PC-3 (cell line): ENCODE results near the gene UMODL1. TPM values are rescaled to one million over a fixed set of nuclear protein-coding genes. Genes with fewer than 3 reads are reported as not detected.

Experiments
- ATAC-seq: fragments of 200-7000 bp; cut with Tn5 transposase; 2 replicates; pipeline ENCODE4 v1.9.1; 2020; ENCODE audit warnings: mild to moderate bottlenecking, moderate library complexity
- BruUV-seq: library from RNA; stranded (reverse); fragments of 400-500 nt; replicated peaks from 2 replicates; lab custom pipeline; 2021; lab: Mats Ljungman, UMichigan
- CTCF ChIA-PET: fragments of 300-600 bp; sonication (Branson Sonifier 250); formaldehyde crosslinking; loops from one replicate; lab custom pipeline; 2022; ENCODE audit warnings: antibody characterized with exemption; lab: Charles Lee
- POLR2A ChIA-PET: fragments of 300-600 bp; sonication (Branson Sonifier 250); formaldehyde crosslinking; loops from one replicate; lab custom pipeline; 2022; ENCODE audit warnings: antibody characterized with exemption; ENCODE audit not compliant: unreplicated experiment; lab: Charles Lee
- DNase-seq: peaks from one replicate; pipeline ENCODE4 v3.0.0-alpha.2; 2015
- H2AFZ ChIP-seq: fragments of 300-600 bp; sonication (generic); 2 replicates; pipeline ENCODE4 v1.6.0; 2016; ENCODE audit warnings: antibody characterized with exemption, low read length
- H3F3A ChIP-seq: fragments of 300-600 bp; sonication (generic); one replicate; pipeline ENCODE4 v1.6.0; 2017; ENCODE audit warnings: antibody characterized with exemption, low read length, control low read depth, mild to moderate bottlenecking; ENCODE audit not compliant: unreplicated experiment
- H3K27ac ChIP-seq: fragments of 300-600 bp; sonication (generic); 2 replicates; pipeline ENCODE4 v1.5.1; 2016; ENCODE audit warnings: mild to moderate bottlenecking, low read length
- H3K27me3 ChIP-seq: fragments of 300-600 bp; sonication (generic); 2 replicates; pipeline ENCODE4 v1.6.1; 2016; ENCODE audit warnings: low read length, mixed read lengths
- H3K36me3 ChIP-seq: fragments of 300-600 bp; sonication (generic); 2 replicates; pipeline ENCODE4 v1.6.1; 2016; ENCODE audit warnings: low read depth, mixed run types, low read length, mixed read lengths
- H3K4me1 ChIP-seq: fragments of 300-600 bp; sonication (generic); 2 replicates; pipeline ENCODE4 v1.5.1; 2016; ENCODE audit warnings: low read length; ENCODE audit not compliant: insufficient read depth
- H3K4me2 ChIP-seq: fragments of 300-600 bp; sonication (generic); 2 replicates; pipeline ENCODE4 v1.6.0; 2016; ENCODE audit warnings: low read length
- H3K4me3 ChIP-seq: fragments of 300-600 bp; sonication (generic); 2 replicates; pipeline ENCODE4 v1.5.1; 2016; ENCODE audit warnings: mild to moderate bottlenecking, low read length, mixed read lengths
- H3K79me2 ChIP-seq: fragments of 300-600 bp; sonication (generic); 2 replicates; pipeline ENCODE4 v1.6.1; 2017; ENCODE audit warnings: low read length, mixed read lengths
- H3K9ac ChIP-seq: fragments of 300-600 bp; sonication (generic); 2 replicates; pipeline ENCODE4 v1.6.0; 2016; ENCODE audit warnings: mild to moderate bottlenecking, low read length
- H3K9me2 ChIP-seq: fragments of 300-600 bp; sonication (generic); replicated peaks from 2 replicates; pipeline ENCODE4 v1.6.1; 2016; ENCODE audit warnings: mixed run types, low read length, mixed read lengths
- H3K9me3 ChIP-seq: fragments of 300-600 bp; sonication (generic); 2 replicates; pipeline ENCODE4 v1.6.1; 2016; ENCODE audit warnings: low read length, mixed read lengths
- H4K20me1 ChIP-seq: fragments of 300-600 bp; sonication (generic); 2 replicates; pipeline ENCODE4 v1.6.1; 2016; ENCODE audit warnings: low read length, mixed read lengths
- EZH2 ChIP-seq: fragments of 300-600 bp; sonication (generic); IDR thresholded peaks from one replicate; pipeline ENCODE4 v1.6.1; 2017; ENCODE audit warnings: antibody characterized with exemption, mild to moderate bottlenecking, low read length; ENCODE audit not compliant: unreplicated experiment
- EZH2phosphoT487 ChIP-seq: fragments of 300-600 bp; sonication (generic); IDR thresholded peaks from 2 replicates; pipeline ENCODE4 v1.6.1; 2018; ENCODE audit warnings: mild to moderate bottlenecking, antibody characterized with exemption, low read length, borderline replicate concordance
- intact Hi-C: fragments of 100-400 bp; cut with micrococcal nuclease; formaldehyde crosslinking; loops from 2 replicates; pipeline ENCODE4 v1.9.0; 2023
- total RNA-seq: library from RNA; depleted of rRNA; stranded (reverse); fragments of >200 nt; gene quantifications from 2 replicates; pipeline ENCODE4 v1.2.3, GENCODE V29; 2014
- TF ChIP-seq, protein P1 (sequence below): fragments of 300-600 bp; sonication (generic); conservative IDR thresholded peaks from 2 replicates; pipeline ENCODE4 v1.5.1; 2017; ENCODE audit warnings: antibody characterized with exemption, low read depth, mild to moderate bottlenecking, low read length

The UMODL1 gene
- total RNA-seq, 1 experiment from 2014 or later, result not detected

DNA sequence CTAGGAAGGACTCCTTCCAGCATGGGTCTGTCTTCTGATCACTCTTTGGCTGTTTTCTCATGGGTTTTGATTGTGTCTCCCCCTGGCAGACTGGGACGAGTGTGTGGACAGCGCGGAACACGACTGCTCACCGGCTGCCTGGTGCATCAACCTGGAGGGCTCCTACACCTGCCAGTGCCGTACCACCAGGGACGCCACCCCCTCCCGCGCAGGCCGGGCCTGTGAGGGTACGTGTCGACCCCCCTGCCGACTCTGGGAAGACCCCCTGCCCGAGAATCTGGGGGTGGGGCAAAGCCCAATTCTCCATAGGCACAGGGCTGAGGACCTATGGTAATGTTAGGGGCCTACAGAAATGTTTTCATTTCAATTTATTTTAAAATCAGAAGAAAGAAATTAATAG, 38.4 kb downstream of the UMODL1 start:
- TF ChIP-seq EZH2 (no peak), EZH2phosphoT487 (no peak)
- Histone ChIP-seq H3K9me3 (no peaks in the 10 kb centered on the region), H3K4me2 (no peak overlapping the region), H3K4me1 (peaks cover 20% of the 10 kb centered on the region; the same call in 1 of the 2 replicates), H3K4me3 (no peak overlapping the region), H3K27me3 (no peaks in the 10 kb centered on the region), H3K9me2 (no peaks in the 10 kb centered on the region), H3K36me3 (no peaks in the 10 kb centered on the region), H3K27ac (no peak overlapping the region), H2AFZ (no peak overlapping the region), H3F3A (no peaks in the 10 kb centered on the region), H4K20me1 (no peaks in the 10 kb centered on the region), H3K79me2 (no peaks in the 10 kb centered on the region), H3K9ac (no peak overlapping the region)
- DNase-seq, result no peak
- intact Hi-C loops, result no loop called here
- ChIA-PET POLR2A (no interaction called here), CTCF (interaction anchor here (0.6 to 2.7 kb wide), 2 partner anchors 8 to 177 kb away, joined by 5 to 10 read pairs; no protein-coding TSS in a partner anchor)
- no peak for ATAC-seq
- BruUV-seq, result no TSS peak

DNA sequence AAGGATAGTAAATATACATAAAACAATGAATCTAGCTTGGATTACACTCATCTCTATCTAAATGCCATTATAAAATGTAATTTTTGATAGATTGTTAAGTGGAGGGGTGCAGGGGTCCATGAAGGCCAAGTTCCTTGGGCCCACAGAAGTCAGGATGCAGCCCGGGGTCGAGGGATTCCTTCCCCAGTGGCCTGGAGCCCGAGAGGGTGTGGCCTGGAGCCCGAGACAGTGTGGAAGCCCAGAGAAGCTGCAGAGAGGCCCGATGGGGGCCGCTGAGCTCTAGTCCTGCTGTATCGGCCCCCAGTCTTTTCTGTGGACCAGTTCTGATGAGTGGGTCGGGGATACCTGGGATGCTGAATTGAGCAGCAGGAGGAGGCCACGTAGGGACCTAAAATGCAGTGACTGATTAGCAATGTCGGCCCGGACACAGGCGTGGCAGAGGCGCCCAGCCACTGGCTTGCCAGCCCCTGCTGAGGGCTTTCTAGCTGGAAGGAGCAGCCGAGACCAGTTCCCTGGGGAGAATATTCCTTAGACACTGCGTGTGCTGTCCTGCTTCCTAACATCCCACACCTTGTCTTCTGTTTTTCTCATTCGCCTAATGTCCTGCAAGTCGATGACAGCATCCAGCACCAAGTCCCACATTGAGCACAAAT, 38.9 kb downstream of the UMODL1 start:
- Histone ChIP-seq H3K9me3 (no peaks in the 10 kb centered on the region), H3K9ac (no peak overlapping the region), H3K79me2 (no peaks in the 10 kb centered on the region), H3K36me3 (no peaks in the 10 kb centered on the region), H3K9me2 (no peaks in the 10 kb centered on the region), H3K4me2 (no peak overlapping the region), H3K27me3 (no peaks in the 10 kb centered on the region), H4K20me1 (no peaks in the 10 kb centered on the region), H3K27ac (no peak overlapping the region), H3K4me1 (peaks cover 21% of the 10 kb centered on the region; the same call in 1 of the 2 replicates), H2AFZ (no peak overlapping the region), H3K4me3 (no peak overlapping the region), H3F3A (no peaks in the 10 kb centered on the region)
- TF ChIP-seq EZH2phosphoT487, result no peak
- TF ChIP-seq, protein P1, sequence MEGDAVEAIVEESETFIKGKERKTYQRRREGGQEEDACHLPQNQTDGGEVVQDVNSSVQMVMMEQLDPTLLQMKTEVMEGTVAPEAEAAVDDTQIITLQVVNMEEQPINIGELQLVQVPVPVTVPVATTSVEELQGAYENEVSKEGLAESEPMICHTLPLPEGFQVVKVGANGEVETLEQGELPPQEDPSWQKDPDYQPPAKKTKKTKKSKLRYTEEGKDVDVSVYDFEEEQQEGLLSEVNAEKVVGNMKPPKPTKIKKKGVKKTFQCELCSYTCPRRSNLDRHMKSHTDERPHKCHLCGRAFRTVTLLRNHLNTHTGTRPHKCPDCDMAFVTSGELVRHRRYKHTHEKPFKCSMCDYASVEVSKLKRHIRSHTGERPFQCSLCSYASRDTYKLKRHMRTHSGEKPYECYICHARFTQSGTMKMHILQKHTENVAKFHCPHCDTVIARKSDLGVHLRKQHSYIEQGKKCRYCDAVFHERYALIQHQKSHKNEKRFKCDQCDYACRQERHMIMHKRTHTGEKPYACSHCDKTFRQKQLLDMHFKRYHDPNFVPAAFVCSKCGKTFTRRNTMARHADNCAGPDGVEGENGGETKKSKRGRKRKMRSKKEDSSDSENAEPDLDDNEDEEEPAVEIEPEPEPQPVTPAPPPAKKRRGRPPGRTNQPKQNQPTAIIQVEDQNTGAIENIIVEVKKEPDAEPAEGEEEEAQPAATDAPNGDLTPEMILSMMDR, result no peak
- no peak for TF ChIP-seq EZH2
- ChIA-PET POLR2A (no interaction called here), CTCF (interaction anchor here (0.6 kb wide), 1 partner anchor 178 kb away, joined by 5 read pairs; no protein-coding TSS in a partner anchor)
- no peak for ATAC-seq
- DNase-seq, result no peak
- no TSS peak for BruUV-seq
- intact Hi-C loops, result no loop called here

DNA sequence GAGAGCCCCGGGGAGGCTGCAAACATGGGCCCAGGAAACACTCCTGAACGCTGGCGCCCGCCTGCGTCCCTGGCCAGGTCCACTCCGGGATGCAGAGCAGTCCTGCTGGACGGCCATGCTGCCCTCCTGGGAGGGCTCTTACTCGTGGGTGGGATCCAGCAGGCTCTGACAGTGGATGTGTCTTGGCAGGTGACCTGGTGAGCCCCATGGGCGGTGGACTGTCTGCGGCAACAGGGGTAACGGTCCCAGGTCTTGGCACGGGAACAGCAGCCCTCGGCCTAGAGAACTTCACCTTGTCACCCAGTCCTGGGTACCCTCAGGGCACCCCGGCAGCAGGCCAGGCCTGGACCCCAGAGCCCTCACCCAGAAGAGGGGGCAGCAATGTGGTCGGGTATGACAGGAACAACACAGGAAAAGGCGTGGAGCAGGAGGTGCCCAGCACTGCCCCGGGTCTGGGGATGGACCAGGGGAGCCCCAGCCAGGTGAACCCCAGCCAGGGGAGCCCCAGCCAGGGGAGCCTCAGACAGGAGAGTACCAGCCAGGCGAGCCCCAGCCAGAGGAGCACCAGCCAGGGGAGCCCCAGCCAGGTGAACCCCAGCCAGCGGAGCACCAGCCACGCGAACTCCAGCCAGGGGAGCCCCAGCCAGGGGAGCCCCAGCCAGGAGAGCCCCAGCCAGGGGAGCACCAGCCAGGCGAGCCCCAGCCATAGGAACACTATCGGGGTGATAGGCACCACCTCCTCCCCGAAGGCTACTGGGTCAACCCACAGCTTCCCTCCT, 39.8 kb downstream of the UMODL1 start:
- H4K20me1 ChIP-seq, result no peaks in the 10 kb centered on the region
- H3K27ac ChIP-seq, result no peak overlapping the region
- H3K4me2 ChIP-seq, result no peak overlapping the region
- POLR2A ChIA-PET, result no interaction called here
- no peak overlapping the region for H3K9ac ChIP-seq
- peaks cover 21% of the 10 kb centered on the region; the same call in 1 of the 2 replicates for H3K4me1 ChIP-seq
- H3K4me3 ChIP-seq, result no peak overlapping the region
- H3K9me2 ChIP-seq, result no peaks in the 10 kb centered on the region
- BruUV-seq, result no TSS peak
- H3K36me3 ChIP-seq, result no peaks in the 10 kb centered on the region
- H2AFZ ChIP-seq, result no peak overlapping the region
- no peaks in the 10 kb centered on the region for H3K79me2 ChIP-seq
- TF ChIP-seq, protein P1, result no peak
- TF ChIP-seq EZH2 (no peak), EZH2phosphoT487 (no peak)
- H3K9me3 ChIP-seq, result no peaks in the 10 kb centered on the region
- DNase-seq, result no peak
- CTCF ChIA-PET, result no interaction called here
- no peak for ATAC-seq
- H3F3A ChIP-seq, result no peaks in the 10 kb centered on the region
- intact Hi-C loops, result no loop called here
- no peaks in the 10 kb centered on the region for H3K27me3 ChIP-seq
